ENCODE results near the gene CD300LF. TPM values are rescaled to one million over a fixed set of nuclear protein-coding genes. Genes with fewer than 3 reads are reported as not detected.

Gene CD300LF
- total and polyA plus RNA-seq, 9 of the 15 experiments (the other 6 are each of a cell fraction or from before 2014, with no cell fraction given) = not detected

DNA sequence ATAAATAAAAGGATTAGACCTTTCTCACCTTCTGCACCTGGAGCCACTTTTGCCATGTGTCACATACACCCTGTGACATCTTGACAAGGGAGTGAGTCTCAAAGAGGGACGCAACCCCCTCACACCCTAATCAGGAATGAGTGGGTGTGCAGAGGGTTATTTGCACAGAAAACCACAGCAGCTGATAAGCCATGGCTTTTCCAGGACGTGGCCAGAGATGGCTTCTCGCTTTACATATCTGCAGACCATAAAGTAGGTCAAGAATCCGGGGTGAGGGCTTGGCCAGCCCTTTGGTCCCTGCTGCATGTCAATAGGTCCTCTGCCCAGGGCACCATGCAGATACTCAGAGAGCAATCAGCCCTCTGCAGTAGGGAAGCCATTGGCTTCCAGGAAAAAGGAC is 2.4 kb upstream of the CD300LF start (continued):
- TF ChIP-seq RAD51 (IDR thresholded peaks at IDR 0.05; ENCODE audit: borderline replicate concordance, low read depth) = no peak
- TF ChIP-seq HDAC8 (tag; IDR thresholded peaks at IDR 0.05) = no peak
- no peak for TF ChIP-seq ZBTB7A (IDR thresholded peaks at IDR 0.05; ENCODE audit: borderline replicate concordance, control insufficient read depth, low read depth, low read length)
- TF ChIP-seq, protein P1, sequence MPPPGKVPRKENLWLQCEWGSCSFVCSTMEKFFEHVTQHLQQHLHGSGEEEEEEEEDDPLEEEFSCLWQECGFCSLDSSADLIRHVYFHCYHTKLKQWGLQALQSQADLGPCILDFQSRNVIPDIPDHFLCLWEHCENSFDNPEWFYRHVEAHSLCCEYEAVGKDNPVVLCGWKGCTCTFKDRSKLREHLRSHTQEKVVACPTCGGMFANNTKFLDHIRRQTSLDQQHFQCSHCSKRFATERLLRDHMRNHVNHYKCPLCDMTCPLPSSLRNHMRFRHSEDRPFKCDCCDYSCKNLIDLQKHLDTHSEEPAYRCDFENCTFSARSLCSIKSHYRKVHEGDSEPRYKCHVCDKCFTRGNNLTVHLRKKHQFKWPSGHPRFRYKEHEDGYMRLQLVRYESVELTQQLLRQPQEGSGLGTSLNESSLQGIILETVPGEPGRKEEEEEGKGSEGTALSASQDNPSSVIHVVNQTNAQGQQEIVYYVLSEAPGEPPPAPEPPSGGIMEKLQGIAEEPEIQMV (tag; conservative IDR thresholded peaks at IDR 0.05; ENCODE audit: low read depth) = no peak
- TF ChIP-seq EWSR1 (IDR thresholded peaks at IDR 0.05; ENCODE audit: borderline replicate concordance, low read depth, partially characterized antibody) = no peak
- no peak for TF ChIP-seq GTF2A2 (tag; IDR thresholded peaks at IDR 0.05)
- TF ChIP-seq PURB (CRISPR knock-in tag; IDR thresholded peaks at IDR 0.05; ENCODE audit: low read depth) = no peak
- peak; percentile 62 for TF ChIP-seq VEZF1 (CRISPR knock-in tag; IDR thresholded peaks at IDR 0.05)
- TF ChIP-seq U2AF1 (optimal IDR thresholded peaks at IDR 0.05; ENCODE audit: low read depth, low read length) = no peak
- TF ChIP-seq, protein P2, sequence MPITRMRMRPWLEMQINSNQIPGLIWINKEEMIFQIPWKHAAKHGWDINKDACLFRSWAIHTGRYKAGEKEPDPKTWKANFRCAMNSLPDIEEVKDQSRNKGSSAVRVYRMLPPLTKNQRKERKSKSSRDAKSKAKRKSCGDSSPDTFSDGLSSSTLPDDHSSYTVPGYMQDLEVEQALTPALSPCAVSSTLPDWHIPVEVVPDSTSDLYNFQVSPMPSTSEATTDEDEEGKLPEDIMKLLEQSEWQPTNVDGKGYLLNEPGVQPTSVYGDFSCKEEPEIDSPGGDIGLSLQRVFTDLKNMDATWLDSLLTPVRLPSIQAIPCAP (CRISPR knock-in tag; IDR thresholded peaks at IDR 0.05; ENCODE audit: borderline replicate concordance) = no peak
- no peak for TF ChIP-seq RBBP5 (IDR thresholded peaks at IDR 0.05; ENCODE audit: borderline replicate concordance, insufficient read depth, low read length, poor library complexity, severe bottlenecking)
- TF ChIP-seq ZNF263 (CRISPR knock-in tag; IDR thresholded peaks at IDR 0.05; ENCODE audit: borderline replicate concordance) = no peak
- TF ChIP-seq RUNX1 (IDR thresholded peaks at IDR 0.05; ENCODE audit: low read depth) = peak; percentile 91
- TF ChIP-seq MBD2 (IDR thresholded peaks at IDR 0.05; ENCODE audit: borderline replicate concordance, low read depth) = no peak; the same call in 1 of the 2 replicates
- peak; percentile 99 for TF ChIP-seq KLF1 (tag; IDR thresholded peaks at IDR 0.05)
- TF ChIP-seq SRSF3 (IDR thresholded peaks at IDR 0.05; ENCODE audit: insufficient read depth, low read length) = no peak
- TF ChIP-seq ZNF655 (CRISPR knock-in tag; IDR thresholded peaks at IDR 0.05) = no peak
- no peak for TF ChIP-seq RBFOX2 (IDR thresholded peaks at IDR 0.05; ENCODE audit: low read depth, low read length)
- TF ChIP-seq WHSC1 (IDR thresholded peaks at IDR 0.05; ENCODE audit: low read length) = no peak
- TF ChIP-seq PTBP1 (IDR thresholded peaks at IDR 0.05; ENCODE audit: low read depth, low read length) = no peak
- no peak for TF ChIP-seq TRIM24 (IDR thresholded peaks at IDR 0.05)
- no peak for TF ChIP-seq ZNF561 (CRISPR knock-in tag; conservative IDR thresholded peaks at IDR 0.05)
- no peak for TF ChIP-seq CHD2 (IDR thresholded peaks at IDR 0.05; ENCODE audit: low read depth, low read length)
- no peak for TF ChIP-seq NELFE (IDR thresholded peaks at IDR 0.05; ENCODE audit: insufficient read depth, insufficient read length)

Measured in K562 (cell line).